GM21737 (cell line): ENCODE data around the gene ERVK3-1.
"Not testable (repeated sequence)": the region's sequence is repeated elsewhere in the genome, so short reads cannot be mapped to it uniquely, and the experiment has no call there.

Source experiments
- ATAC-seq: cut with Tn5 transposase; IDR thresholded peaks from one replicate; pipeline ENCODE4 v1.9.1; 2021; ENCODE audit warnings: mild to moderate bottlenecking, moderate library complexity; ENCODE audit not compliant: unreplicated experiment

The ERVK3-1 gene

GRCh38 chr19:58304255-58304654, 922 bp upstream of the ERVK3-1 start:
- ATAC-seq = no peak

- no peak for ATAC-seq
Observed at GRCh38 chr19:58304748-58305064, 471 bp upstream of the ERVK3-1 start.

GRCh38 chr19:58305932-58306323, 751 bp downstream of the ERVK3-1 start:
- no peak for ATAC-seq

- ATAC-seq = no peak
Observed at GRCh38 chr19:58307736-58308135, 2.6 kb downstream of the ERVK3-1 start.

GRCh38 chr19:58310685-58311084, 5.5 kb downstream of the ERVK3-1 start:
- not testable (repeated sequence) for ATAC-seq

- ATAC-seq = no peak
Observed at GRCh38 chr19:58311345-58311865, 6.2 kb downstream of the ERVK3-1 start.

- no peak for ATAC-seq
Observed at GRCh38 chr19:58315580-58315979, 10.4 kb downstream of the ERVK3-1 start.

- ATAC-seq = no peak
Observed at GRCh38 chr19:58317476-58318072, 12.4 kb downstream of the ERVK3-1 start.

- no peak for ATAC-seq
Observed at GRCh38 chr19:58318297-58318696, 13.1 kb downstream of the ERVK3-1 start.

GRCh38 chr19:58319241-58319640, 14.1 kb downstream of the ERVK3-1 start:
- no peak for ATAC-seq

- no peak for ATAC-seq
Observed at GRCh38 chr19:58325311-58326022, 20.3 kb downstream of the ERVK3-1 start.

- no peak for ATAC-seq
Observed at GRCh38 chr19:58326501-58326913, 21.3 kb downstream of the ERVK3-1 start.

- ATAC-seq = peak; percentile 89
Observed at GRCh38 chr19:58326914-58327726, 21.9 kb downstream of the ERVK3-1 start, which contains the start of gene ZSCAN22. Gene ZSCAN22 (plus strand): TSS chr19:58326994. CDS start chr19:58334803, 7,809 bp downstream.

- no peak for ATAC-seq
Observed at GRCh38 chr19:58328999-58329398, 23.8 kb downstream of the ERVK3-1 start.

- no peak for ATAC-seq
Observed at GRCh38 chr19:58330458-58330857, 25.3 kb downstream of the ERVK3-1 start.

GRCh38 chr19:58332697-58333096, 27.5 kb downstream of the ERVK3-1 start:
- ATAC-seq = no peak

- no peak for ATAC-seq
Observed at GRCh38 chr19:58334691-58335249, 29.6 kb downstream of the ERVK3-1 start.

- ATAC-seq = no peak
Observed at GRCh38 chr19:58335630-58336029, 30.5 kb downstream of the ERVK3-1 start.

- ATAC-seq = no peak
Observed at GRCh38 chr19:58336216-58336615, 31.0 kb downstream of the ERVK3-1 start.

- ATAC-seq = no peak
Observed at GRCh38 chr19:58336820-58337219, 31.6 kb downstream of the ERVK3-1 start.

- no peak for ATAC-seq
Observed at GRCh38 chr19:58338336-58338735, 33.2 kb downstream of the ERVK3-1 start.
